ENCODE results near the gene IL17RB. TPM values are rescaled to one million over a fixed set of nuclear protein-coding genes. Genes with fewer than 3 reads are reported as not detected.

IL17RB gene
- total RNA-seq, 1 donor from 2014 or later: not detected

DNA sequence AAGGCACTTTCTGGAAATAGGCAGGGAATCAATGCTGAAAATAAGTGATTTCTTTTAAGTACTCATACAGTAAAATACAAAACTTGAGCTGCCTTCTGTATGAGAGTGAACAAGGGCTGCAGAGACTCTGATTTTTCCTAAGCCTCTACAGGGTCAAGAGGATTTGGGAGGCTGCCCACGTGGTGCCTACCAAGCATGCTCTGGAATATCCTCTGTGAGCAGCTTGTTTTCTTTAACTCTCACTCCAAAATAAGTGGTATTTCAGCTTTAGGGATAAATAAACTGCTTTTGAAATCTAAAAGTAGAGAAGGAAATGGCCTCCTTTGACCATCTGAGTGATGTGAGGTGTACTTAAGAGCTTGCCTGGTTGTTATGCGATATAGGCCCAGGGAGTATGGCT is 53.4 kb downstream of the IL17RB start:
- H3K4me1 ChIP-seq: no peaks in the 10 kb centered on the region
- no peak overlapping the region for H3K27ac ChIP-seq
- intact Hi-C loops (cut with DNase I): no loop called here
- TF ChIP-seq CTCF (IDR thresholded peaks at IDR 0.05): no peak
- H3K4me3 ChIP-seq: no peak overlapping the region
- H3K36me3 ChIP-seq: no peaks in the 10 kb centered on the region
- H3K27me3 ChIP-seq: no peaks in the 10 kb centered on the region
- DNase-seq (ENCODE audit: low spot score in 2 of 2): no peak
- no peaks in the 10 kb centered on the region for H3K9me3 ChIP-seq

- Histone ChIP-seq H3K9me3 (no peaks in the 10 kb centered on the region), H3K36me3 (no peaks in the 10 kb centered on the region), H3K27ac (no peak overlapping the region), H3K4me3 (no peak overlapping the region), H3K4me1 (no peaks in the 10 kb centered on the region), H3K27me3 (no peaks in the 10 kb centered on the region)
- no peak for DNase-seq (ENCODE audit: low spot score in 2 of 2)
- intact Hi-C loops (cut with DNase I): no loop called here
- no peak for TF ChIP-seq CTCF (IDR thresholded peaks at IDR 0.05)
These were observed 54.4 kb downstream of the IL17RB start for GRCh38 chr3:53900666-53901331.

- Histone ChIP-seq H3K36me3 (no peaks in the 10 kb centered on the region), H3K9me3 (no peaks in the 10 kb centered on the region), H3K27ac (no peak overlapping the region), H3K27me3 (no peaks in the 10 kb centered on the region), H3K4me3 (no peak overlapping the region), H3K4me1 (no peaks in the 10 kb centered on the region)
- no peak for TF ChIP-seq CTCF (IDR thresholded peaks at IDR 0.05)
- no peak for DNase-seq (ENCODE audit: low spot score in 2 of 2)
- intact Hi-C loops (cut with DNase I): no loop called here
These were observed 55.7 kb downstream of the IL17RB start for GRCh38 chr3:53902067-53902466.

DNA sequence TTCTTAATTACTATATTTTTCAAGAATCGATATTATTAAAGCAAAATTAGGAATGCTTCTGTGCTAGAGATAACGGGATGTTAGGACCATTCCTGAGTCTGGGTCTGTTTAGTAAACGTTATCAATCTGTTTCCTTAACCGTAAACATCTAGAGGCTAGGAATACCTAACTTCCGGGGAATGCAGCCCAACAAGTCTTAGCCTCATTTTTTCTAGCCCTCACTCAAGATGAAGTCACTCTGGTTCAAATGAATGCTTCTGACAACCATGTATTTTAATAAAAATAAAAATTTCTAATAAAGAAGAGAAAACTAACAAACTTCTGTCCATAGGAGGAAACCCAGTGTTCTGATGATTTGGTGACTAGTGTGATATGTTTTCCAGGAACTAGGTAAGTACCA is 56.3 kb downstream of the IL17RB start:
- no peaks in the 10 kb centered on the region for H3K36me3 ChIP-seq
- TF ChIP-seq CTCF (IDR thresholded peaks at IDR 0.05): no peak
- H3K27ac ChIP-seq: no peak overlapping the region
- H3K9me3 ChIP-seq: no peaks in the 10 kb centered on the region
- no peaks in the 10 kb centered on the region for H3K4me1 ChIP-seq
- intact Hi-C loops (cut with DNase I): no loop called here
- no peaks in the 10 kb centered on the region for H3K27me3 ChIP-seq
- no peak for DNase-seq (ENCODE audit: low spot score in 2 of 2)
- no peak overlapping the region for H3K4me3 ChIP-seq

DNA sequence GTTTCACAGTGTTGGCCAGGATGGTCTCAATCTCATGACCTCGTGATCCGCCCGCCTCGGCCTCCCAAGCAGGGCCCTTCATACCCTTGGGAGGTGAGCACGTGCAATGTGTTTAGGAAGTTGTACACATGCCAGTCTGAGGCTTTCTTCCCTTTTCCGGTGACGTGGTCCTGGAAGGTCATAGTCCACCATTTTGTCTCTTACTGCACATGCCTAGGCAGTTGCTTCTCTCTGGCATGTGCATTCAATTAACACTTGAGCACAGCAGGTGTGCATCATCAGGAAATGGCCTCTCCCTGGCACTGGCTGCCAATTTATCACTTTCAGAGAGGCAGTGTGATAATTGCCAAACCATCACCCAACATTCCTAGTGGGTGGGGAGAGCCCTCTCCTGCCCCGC is 67.0 kb downstream of the IL17RB start:
- H3K36me3 ChIP-seq: no peaks in the 10 kb centered on the region
- TF ChIP-seq CTCF (IDR thresholded peaks at IDR 0.05): no peak
- no peaks in the 10 kb centered on the region for H3K4me1 ChIP-seq
- no peak for DNase-seq (ENCODE audit: low spot score in 2 of 2)
- H3K27ac ChIP-seq: no peak overlapping the region
- H3K9me3 ChIP-seq: no peaks in the 10 kb centered on the region
- H3K4me3 ChIP-seq: no peak overlapping the region
- no peaks in the 10 kb centered on the region for H3K27me3 ChIP-seq
- intact Hi-C loops (cut with DNase I): no loop called here

Other genes with a start within 250 kb of the IL17RB start
- gene CHDH, start 149 bp upstream of the IL17RB start, total RNA-seq: 0.53 TPM
- 16.6 TPM for gene ACTR8, start 35.6 kb downstream of the IL17RB start, total RNA-seq
- gene SELENOK, start 45.3 kb downstream of the IL17RB start, total RNA-seq: 18.7 TPM